ENCODE results near the gene NDUFS3.
"Not testable (repeated sequence)": the region's sequence is repeated elsewhere in the genome, so short reads cannot be mapped to it uniquely, and the experiment has no call there.

The NDUFS3 gene

GRCh38 chr11:47545298-47545697, 33.6 kb upstream of the NDUFS3 start:
- Histone ChIP-seq H3K27ac (no peak overlapping the region), H3K4me3 (ENCODE audit: low read depth, low read length) (no peak overlapping the region), H3K27me3 (replicated peaks) (no peaks in the 10 kb centered on the region), H3K36me3 (replicated peaks) (no peaks in the 10 kb centered on the region)
- in situ Hi-C loops (cut with HindIII; ENCODE audit: low pct_ligation_motif_present, low sequenced_read_pairs): no loop called here
- DNase-seq: no peak
- no peak for TF ChIP-seq CTCF (IDR thresholded peaks at IDR 0.05; ENCODE audit: low read depth, low read length, missing control alignments)

GRCh38 chr11:47546274-47546673, 32.6 kb upstream of the NDUFS3 start:
- H3K4me3 ChIP-seq (ENCODE audit: low read depth, low read length): not testable (repeated sequence)

GRCh38 chr11:47550288-47551047, 28.4 kb upstream of the NDUFS3 start:
- no peak for DNase-seq
- in situ Hi-C loops (cut with HindIII; ENCODE audit: low pct_ligation_motif_present, low sequenced_read_pairs): no loop called here
- no peaks in the 10 kb centered on the region for H3K36me3 ChIP-seq (replicated peaks)
- no peak overlapping the region for H3K4me3 ChIP-seq (ENCODE audit: low read depth, low read length)
- H3K27me3 ChIP-seq (replicated peaks): no peaks in the 10 kb centered on the region
- no peak for TF ChIP-seq CTCF (IDR thresholded peaks at IDR 0.05; ENCODE audit: low read depth, low read length, missing control alignments)
- no peak overlapping the region for H3K27ac ChIP-seq

More at GRCh38 chr11:47546274-47546673, 32.6 kb upstream of the NDUFS3 start:
- in situ Hi-C loops (cut with HindIII; ENCODE audit: low pct_ligation_motif_present, low sequenced_read_pairs); DNase-seq; H3K27me3 ChIP-seq (replicated peaks); H3K27ac ChIP-seq; H3K36me3 ChIP-seq (replicated peaks): not testable (repeated sequence)

GRCh38 chr11:47551086-47551485, 27.8 kb upstream of the NDUFS3 start:
- TF ChIP-seq CTCF (IDR thresholded peaks at IDR 0.05; ENCODE audit: low read depth, low read length, missing control alignments): peak; percentile 63
- H3K4me3 ChIP-seq (ENCODE audit: low read depth, low read length): peak overlapping the region; percentile 99
- no peaks in the 10 kb centered on the region for H3K36me3 ChIP-seq (replicated peaks)
- no peak for DNase-seq
- in situ Hi-C loops (cut with HindIII; ENCODE audit: low pct_ligation_motif_present, low sequenced_read_pairs): no loop called here
- no peaks in the 10 kb centered on the region for H3K27me3 ChIP-seq (replicated peaks)
- peak overlapping the region; percentile 63 for H3K27ac ChIP-seq

- H3K36me3 ChIP-seq (replicated peaks): no peaks in the 10 kb centered on the region
Measured at GRCh38 chr11:47552056-47552565, 26.8 kb upstream of the NDUFS3 start.

More at GRCh38 chr11:47552056-47552565, 26.8 kb upstream of the NDUFS3 start:
- no peaks in the 10 kb centered on the region for H3K27me3 ChIP-seq (replicated peaks)
- peak; percentile 19 for DNase-seq
- TF ChIP-seq CTCF (IDR thresholded peaks at IDR 0.05; ENCODE audit: low read depth, low read length, missing control alignments): no peak
- peak overlapping the region; percentile 63 for H3K27ac ChIP-seq
- H3K4me3 ChIP-seq (ENCODE audit: low read depth, low read length): peak overlapping the region; percentile 99
- in situ Hi-C loops (cut with HindIII; ENCODE audit: low pct_ligation_motif_present, low sequenced_read_pairs): no loop called here
